ENCODE results near the gene STIP1.

- TF ChIP-seq POLR2AphosphoS5 (IDR thresholded peaks at IDR 0.05) (no peak), EP300 (IDR thresholded peaks at IDR 0.05) (no peak), POLR2A (IDR thresholded peaks at IDR 0.05) (no peak)
- TF ChIP-seq, protein P1, sequence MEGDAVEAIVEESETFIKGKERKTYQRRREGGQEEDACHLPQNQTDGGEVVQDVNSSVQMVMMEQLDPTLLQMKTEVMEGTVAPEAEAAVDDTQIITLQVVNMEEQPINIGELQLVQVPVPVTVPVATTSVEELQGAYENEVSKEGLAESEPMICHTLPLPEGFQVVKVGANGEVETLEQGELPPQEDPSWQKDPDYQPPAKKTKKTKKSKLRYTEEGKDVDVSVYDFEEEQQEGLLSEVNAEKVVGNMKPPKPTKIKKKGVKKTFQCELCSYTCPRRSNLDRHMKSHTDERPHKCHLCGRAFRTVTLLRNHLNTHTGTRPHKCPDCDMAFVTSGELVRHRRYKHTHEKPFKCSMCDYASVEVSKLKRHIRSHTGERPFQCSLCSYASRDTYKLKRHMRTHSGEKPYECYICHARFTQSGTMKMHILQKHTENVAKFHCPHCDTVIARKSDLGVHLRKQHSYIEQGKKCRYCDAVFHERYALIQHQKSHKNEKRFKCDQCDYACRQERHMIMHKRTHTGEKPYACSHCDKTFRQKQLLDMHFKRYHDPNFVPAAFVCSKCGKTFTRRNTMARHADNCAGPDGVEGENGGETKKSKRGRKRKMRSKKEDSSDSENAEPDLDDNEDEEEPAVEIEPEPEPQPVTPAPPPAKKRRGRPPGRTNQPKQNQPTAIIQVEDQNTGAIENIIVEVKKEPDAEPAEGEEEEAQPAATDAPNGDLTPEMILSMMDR (IDR thresholded peaks at IDR 0.05) = no peak
These were observed 22.3 kb downstream of the STIP1 start for GRCh38 chr11:64208086-64208795.

Data from gastroesophageal sphincter (tissue), 3 donors.